ENCODE measurements around the gene PLXNC1.
A peak's percentile ranks its signal among the peaks of the same experiment; 100 is the strongest.

PLXNC1 gene

GRCh38 chr12:94128280-94128679, 20.1 kb upstream of the PLXNC1 start:
- H3K4me1 ChIP-seq (ENCODE audit: control insufficient read depth, insufficient read depth, low read length, poor library complexity, severe bottlenecking) = peaks cover 24% of the 10 kb centered on the region
- H3K36me3 ChIP-seq (ENCODE audit: control insufficient read depth, insufficient read depth, low read length) = no peaks in the 10 kb centered on the region
- H3K4me3 ChIP-seq (ENCODE audit: insufficient read depth, low read depth, low read length, poor library complexity, severe bottlenecking) = no peak overlapping the region
- H3K9me3 ChIP-seq (ENCODE audit: control insufficient read depth, low read length) = no peaks in the 10 kb centered on the region
- no peaks in the 10 kb centered on the region for H3K27me3 ChIP-seq (replicated peaks; ENCODE audit: control insufficient read depth, insufficient read depth, low read length, poor library complexity, severe bottlenecking)
- no peak overlapping the region for H3K27ac ChIP-seq (ENCODE audit: insufficient read depth, low read length, poor library complexity, severe bottlenecking)
- DNase-seq = no peak

GRCh38 chr12:94133964-94134795, 14.2 kb upstream of the PLXNC1 start:
- no peak overlapping the region for H3K4me3 ChIP-seq (ENCODE audit: insufficient read depth, low read depth, low read length, poor library complexity, severe bottlenecking)
- no peaks in the 10 kb centered on the region for H3K36me3 ChIP-seq (ENCODE audit: control insufficient read depth, insufficient read depth, low read length)
- H3K4me1 ChIP-seq (ENCODE audit: control insufficient read depth, insufficient read depth, low read length, poor library complexity, severe bottlenecking) = no peaks in the 10 kb centered on the region
- peak in 1 of 3 donors; percentile 18 for DNase-seq
- H3K9me3 ChIP-seq (ENCODE audit: control insufficient read depth, low read length) = no peaks in the 10 kb centered on the region
- no peak overlapping the region for H3K27ac ChIP-seq (ENCODE audit: insufficient read depth, low read length, poor library complexity, severe bottlenecking)
- no peaks in the 10 kb centered on the region for H3K27me3 ChIP-seq (replicated peaks; ENCODE audit: control insufficient read depth, insufficient read depth, low read length, poor library complexity, severe bottlenecking)

GRCh38 chr12:94135896-94136295, 12.5 kb upstream of the PLXNC1 start:
- no peaks in the 10 kb centered on the region for H3K36me3 ChIP-seq (ENCODE audit: control insufficient read depth, insufficient read depth, low read length)
- H3K9me3 ChIP-seq (ENCODE audit: control insufficient read depth, low read length) = no peaks in the 10 kb centered on the region
- H3K27ac ChIP-seq (ENCODE audit: insufficient read depth, low read length, poor library complexity, severe bottlenecking) = no peak overlapping the region

GRCh38 chr12:94139816-94140215, 8.6 kb upstream of the PLXNC1 start:
- Histone ChIP-seq H3K4me1 (ENCODE audit: control insufficient read depth, insufficient read depth, low read length, poor library complexity, severe bottlenecking) (no peaks in the 10 kb centered on the region), H3K27ac (ENCODE audit: insufficient read depth, low read length, poor library complexity, severe bottlenecking) (no peak overlapping the region), H3K27me3 (replicated peaks; ENCODE audit: control insufficient read depth, insufficient read depth, low read length, poor library complexity, severe bottlenecking) (no peaks in the 10 kb centered on the region), H3K36me3 (ENCODE audit: control insufficient read depth, insufficient read depth, low read length) (no peaks in the 10 kb centered on the region), H3K9me3 (ENCODE audit: control insufficient read depth, low read length) (no peaks in the 10 kb centered on the region), H3K4me3 (ENCODE audit: insufficient read depth, low read depth, low read length, poor library complexity, severe bottlenecking) (no peak overlapping the region)
- DNase-seq = no peak

More at GRCh38 chr12:94135896-94136295, 12.5 kb upstream of the PLXNC1 start:
- Histone ChIP-seq H3K27me3 (replicated peaks; ENCODE audit: control insufficient read depth, insufficient read depth, low read length, poor library complexity, severe bottlenecking) (no peaks in the 10 kb centered on the region), H3K4me3 (ENCODE audit: insufficient read depth, low read depth, low read length, poor library complexity, severe bottlenecking) (no peak overlapping the region), H3K4me1 (ENCODE audit: control insufficient read depth, insufficient read depth, low read length, poor library complexity, severe bottlenecking) (no peaks in the 10 kb centered on the region)
- DNase-seq = no peak

- no peak overlapping the region for H3K27ac ChIP-seq (ENCODE audit: insufficient read depth, low read length, poor library complexity, severe bottlenecking)
- H3K27me3 ChIP-seq (replicated peaks; ENCODE audit: control insufficient read depth, insufficient read depth, low read length, poor library complexity, severe bottlenecking) = no peaks in the 10 kb centered on the region
- no peaks in the 10 kb centered on the region for H3K36me3 ChIP-seq (ENCODE audit: control insufficient read depth, insufficient read depth, low read length)
- no peaks in the 10 kb centered on the region for H3K4me1 ChIP-seq (ENCODE audit: control insufficient read depth, insufficient read depth, low read length, poor library complexity, severe bottlenecking)
- no peaks in the 10 kb centered on the region for H3K9me3 ChIP-seq (ENCODE audit: control insufficient read depth, low read length)
- H3K4me3 ChIP-seq (ENCODE audit: insufficient read depth, low read depth, low read length, poor library complexity, severe bottlenecking) = no peak overlapping the region
- no peak for DNase-seq
These were observed 7.8 kb upstream of the PLXNC1 start for GRCh38 chr12:94140556-94140955.

GRCh38 chr12:94141004-94141764, 7.2 kb upstream of the PLXNC1 start:
- H3K4me3 ChIP-seq (ENCODE audit: insufficient read depth, low read depth, low read length, poor library complexity, severe bottlenecking) = no peak overlapping the region
- no peaks in the 10 kb centered on the region for H3K27me3 ChIP-seq (replicated peaks; ENCODE audit: control insufficient read depth, insufficient read depth, low read length, poor library complexity, severe bottlenecking)
- no peaks in the 10 kb centered on the region for H3K4me1 ChIP-seq (ENCODE audit: control insufficient read depth, insufficient read depth, low read length, poor library complexity, severe bottlenecking)
- no peaks in the 10 kb centered on the region for H3K36me3 ChIP-seq (ENCODE audit: control insufficient read depth, insufficient read depth, low read length)
- no peaks in the 10 kb centered on the region for H3K9me3 ChIP-seq (ENCODE audit: control insufficient read depth, low read length)
- no peak for DNase-seq
- H3K27ac ChIP-seq (ENCODE audit: insufficient read depth, low read length, poor library complexity, severe bottlenecking) = no peak overlapping the region

GRCh38 chr12:94141892-94142291, 6.5 kb upstream of the PLXNC1 start:
- H3K4me3 ChIP-seq (ENCODE audit: insufficient read depth, low read depth, low read length, poor library complexity, severe bottlenecking) = no peak overlapping the region
- H3K9me3 ChIP-seq (ENCODE audit: control insufficient read depth, low read length) = no peaks in the 10 kb centered on the region
- H3K4me1 ChIP-seq (ENCODE audit: control insufficient read depth, insufficient read depth, low read length, poor library complexity, severe bottlenecking) = no peaks in the 10 kb centered on the region
- no peaks in the 10 kb centered on the region for H3K36me3 ChIP-seq (ENCODE audit: control insufficient read depth, insufficient read depth, low read length)
- DNase-seq = no peak
- H3K27ac ChIP-seq (ENCODE audit: insufficient read depth, low read length, poor library complexity, severe bottlenecking) = no peak overlapping the region
- no peaks in the 10 kb centered on the region for H3K27me3 ChIP-seq (replicated peaks; ENCODE audit: control insufficient read depth, insufficient read depth, low read length, poor library complexity, severe bottlenecking)

GRCh38 chr12:94143438-94143837, 4.9 kb upstream of the PLXNC1 start:
- DNase-seq = no peak
- no peaks in the 10 kb centered on the region for H3K27me3 ChIP-seq (replicated peaks; ENCODE audit: control insufficient read depth, insufficient read depth, low read length, poor library complexity, severe bottlenecking)
- H3K27ac ChIP-seq (ENCODE audit: insufficient read depth, low read length, poor library complexity, severe bottlenecking) = no peak overlapping the region

GRCh38 chr12:94143951-94144350, 4.4 kb upstream of the PLXNC1 start:
- Histone ChIP-seq H3K4me3 (ENCODE audit: insufficient read depth, low read depth, low read length, poor library complexity, severe bottlenecking) (no peak overlapping the region), H3K36me3 (ENCODE audit: control insufficient read depth, insufficient read depth, low read length) (no peaks in the 10 kb centered on the region), H3K27ac (ENCODE audit: insufficient read depth, low read length, poor library complexity, severe bottlenecking) (no peak overlapping the region), H3K4me1 (ENCODE audit: control insufficient read depth, insufficient read depth, low read length, poor library complexity, severe bottlenecking) (no peaks in the 10 kb centered on the region), H3K27me3 (replicated peaks; ENCODE audit: control insufficient read depth, insufficient read depth, low read length, poor library complexity, severe bottlenecking) (no peaks in the 10 kb centered on the region), H3K9me3 (ENCODE audit: control insufficient read depth, low read length) (no peaks in the 10 kb centered on the region)
- DNase-seq = no peak

More at GRCh38 chr12:94143438-94143837, 4.9 kb upstream of the PLXNC1 start:
- Histone ChIP-seq H3K4me3 (ENCODE audit: insufficient read depth, low read depth, low read length, poor library complexity, severe bottlenecking) (no peak overlapping the region), H3K4me1 (ENCODE audit: control insufficient read depth, insufficient read depth, low read length, poor library complexity, severe bottlenecking) (no peaks in the 10 kb centered on the region), H3K9me3 (ENCODE audit: control insufficient read depth, low read length) (no peaks in the 10 kb centered on the region), H3K36me3 (ENCODE audit: control insufficient read depth, insufficient read depth, low read length) (no peaks in the 10 kb centered on the region)

GRCh38 chr12:94144781-94145180, 3.6 kb upstream of the PLXNC1 start:
- H3K4me1 ChIP-seq (ENCODE audit: control insufficient read depth, insufficient read depth, low read length, poor library complexity, severe bottlenecking) = no peaks in the 10 kb centered on the region
- DNase-seq = no peak
- no peak overlapping the region for H3K27ac ChIP-seq (ENCODE audit: insufficient read depth, low read length, poor library complexity, severe bottlenecking)
- no peaks in the 10 kb centered on the region for H3K9me3 ChIP-seq (ENCODE audit: control insufficient read depth, low read length)
- no peaks in the 10 kb centered on the region for H3K27me3 ChIP-seq (replicated peaks; ENCODE audit: control insufficient read depth, insufficient read depth, low read length, poor library complexity, severe bottlenecking)
- H3K36me3 ChIP-seq (ENCODE audit: control insufficient read depth, insufficient read depth, low read length) = no peaks in the 10 kb centered on the region
- H3K4me3 ChIP-seq (ENCODE audit: insufficient read depth, low read depth, low read length, poor library complexity, severe bottlenecking) = no peak overlapping the region
